Gastroesophageal sphincter (tissue), 3 donors: ENCODE results near the gene STX1B.

Source experiments
- CTCF ChIP-seq, 4 experiments: fragments of 200-600 bp in 2 of 4; fragments of 450-650 bp in 2 of 4; sonication (generic) in 1 of 4; IDR thresholded peaks; one replicate each; pipeline ENCODE4 v1.5.1; 2017 to 2019; ENCODE audit warnings: antibody characterized with exemption in 4 of 4, mild to moderate bottlenecking in 2 of 4, moderate library complexity in 2 of 4
- EP300 ChIP-seq: sonication (generic); formaldehyde crosslinking; IDR thresholded peaks from one replicate; pipeline ENCODE4 v1.6.1; 2017; ENCODE audit warnings: antibody characterized with exemption, mild to moderate bottlenecking

- TF ChIP-seq EP300 (no peak), CTCF (IDR thresholded peaks at IDR 0.05) (no peak)
Measured at GRCh38 chr16:30974348-30974747, 36.1 kb downstream of the STX1B start.
